Epithelial cell of esophagus (primary cell): ENCODE results near the gene ZKSCAN1.

Experiments
- DNase-seq: peaks from one replicate; pipeline ENCODE4 v3.0.0; 2010; ENCODE audit warnings: low read depth
- H3K4me3 ChIP-seq: 2 replicates; pipeline ENCODE4 v1.5.1; 2011; ENCODE audit warnings: mild to moderate bottlenecking, low read length, control low read depth
- CTCF ChIP-seq: IDR thresholded peaks from 2 replicates; pipeline ENCODE4 v1.5.1; 2011; ENCODE audit warnings: low read depth, mild to moderate bottlenecking, low read length, control low read depth, inconsistent platforms; ENCODE audit not compliant: insufficient read depth; ENCODE audit errors: missing control alignments

The ZKSCAN1 gene

GRCh38 chr7:100088621-100089457 is 73.4 kb downstream of the ZKSCAN1 start, which contains the start of gene COPS6:
TSS of gene COPS6 (plus strand) at chr7:100088969. CDS start at chr7:100088991, 22 bp downstream.
- DNase-seq = peak; percentile 82
- TF ChIP-seq CTCF = no peak
- H3K4me3 ChIP-seq = peak within 1 kb of the TSS; percentile 93

GRCh38 chr7:100089458-100090196 is 74.2 kb downstream of the ZKSCAN1 start:
- peak; percentile 15 for DNase-seq
- H3K4me3 ChIP-seq = peak overlapping the region; percentile 93
- no peak for TF ChIP-seq CTCF

DNA sequence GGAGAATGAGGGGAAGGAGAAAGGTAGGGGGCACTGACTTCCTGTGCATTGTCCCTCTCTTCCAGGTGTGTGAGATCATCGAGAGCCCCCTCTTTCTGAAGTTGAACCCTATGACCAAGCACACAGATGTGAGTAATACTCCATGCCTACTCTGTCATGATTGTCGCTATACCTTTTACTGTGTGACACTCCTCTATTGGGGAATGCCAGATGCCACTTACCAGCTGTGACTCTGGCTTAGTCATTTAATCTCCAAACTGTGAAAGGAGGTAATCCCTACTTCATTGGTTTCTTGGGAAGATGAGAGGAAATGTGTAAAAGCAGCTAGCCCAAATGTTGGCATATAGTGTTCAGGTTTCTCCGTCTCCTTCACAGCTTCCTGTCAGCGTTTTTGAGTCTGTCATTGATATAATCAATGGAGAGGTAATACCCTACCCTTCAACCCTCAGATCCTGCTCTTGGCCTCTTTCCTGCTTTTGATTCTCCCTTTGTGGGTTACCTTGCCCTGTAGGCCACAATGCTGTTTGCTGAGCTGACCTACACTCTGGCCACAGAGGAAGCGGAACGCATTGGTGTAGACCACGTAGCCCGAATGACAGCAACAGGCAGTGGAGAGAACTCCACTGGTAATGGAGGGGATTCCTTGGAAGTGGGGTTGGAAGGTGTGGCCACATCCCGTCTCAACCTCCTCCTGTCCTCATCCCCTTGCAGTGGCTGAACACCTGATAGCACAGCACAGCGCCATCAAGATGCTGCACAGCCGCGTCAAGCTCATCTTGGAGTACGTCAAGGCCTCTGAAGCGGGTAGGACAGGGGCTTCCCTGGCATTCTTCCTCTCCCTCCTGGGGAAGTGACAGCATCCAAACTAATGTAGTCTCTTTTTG is 75.4 kb downstream of the ZKSCAN1 start:
- no peak for TF ChIP-seq CTCF
- H3K4me3 ChIP-seq = no peak overlapping the region
- DNase-seq = no peak
